PC-3 (cell line): ENCODE results near the gene UROC1. TPM values are rescaled to one million over a fixed set of nuclear protein-coding genes. Genes with fewer than 3 reads are reported as not detected.

ENCODE experiments used
- ATAC-seq: fragments of 200-7000 bp; cut with Tn5 transposase; 2 replicates; pipeline ENCODE4 v1.9.1; 2020; ENCODE audit warnings: mild to moderate bottlenecking, moderate library complexity
- BruUV-seq: library from RNA; stranded (reverse); fragments of 400-500 nt; replicated peaks from 2 replicates; lab custom pipeline; 2021; lab: Mats Ljungman, UMichigan
- CTCF ChIA-PET: fragments of 300-600 bp; sonication (Branson Sonifier 250); formaldehyde crosslinking; loops from one replicate; lab custom pipeline; 2022; ENCODE audit warnings: antibody characterized with exemption; lab: Charles Lee
- POLR2A ChIA-PET: fragments of 300-600 bp; sonication (Branson Sonifier 250); formaldehyde crosslinking; loops from one replicate; lab custom pipeline; 2022; ENCODE audit warnings: antibody characterized with exemption; ENCODE audit not compliant: unreplicated experiment; lab: Charles Lee
- DNase-seq: peaks from one replicate; pipeline ENCODE4 v3.0.0-alpha.2; 2015
- H2AFZ ChIP-seq: fragments of 300-600 bp; sonication (generic); 2 replicates; pipeline ENCODE4 v1.6.0; 2016; ENCODE audit warnings: antibody characterized with exemption, low read length
- H3F3A ChIP-seq: fragments of 300-600 bp; sonication (generic); one replicate; pipeline ENCODE4 v1.6.0; 2017; ENCODE audit warnings: antibody characterized with exemption, low read length, control low read depth, mild to moderate bottlenecking; ENCODE audit not compliant: unreplicated experiment
- H3K27ac ChIP-seq: fragments of 300-600 bp; sonication (generic); 2 replicates; pipeline ENCODE4 v1.5.1; 2016; ENCODE audit warnings: mild to moderate bottlenecking, low read length
- H3K27me3 ChIP-seq: fragments of 300-600 bp; sonication (generic); 2 replicates; pipeline ENCODE4 v1.6.1; 2016; ENCODE audit warnings: low read length, mixed read lengths
- H3K36me3 ChIP-seq: fragments of 300-600 bp; sonication (generic); 2 replicates; pipeline ENCODE4 v1.6.1; 2016; ENCODE audit warnings: low read depth, mixed run types, low read length, mixed read lengths
- H3K4me1 ChIP-seq: fragments of 300-600 bp; sonication (generic); 2 replicates; pipeline ENCODE4 v1.5.1; 2016; ENCODE audit warnings: low read length; ENCODE audit not compliant: insufficient read depth
- H3K4me2 ChIP-seq: fragments of 300-600 bp; sonication (generic); 2 replicates; pipeline ENCODE4 v1.6.0; 2016; ENCODE audit warnings: low read length
- H3K4me3 ChIP-seq: fragments of 300-600 bp; sonication (generic); 2 replicates; pipeline ENCODE4 v1.5.1; 2016; ENCODE audit warnings: mild to moderate bottlenecking, low read length, mixed read lengths
- H3K79me2 ChIP-seq: fragments of 300-600 bp; sonication (generic); 2 replicates; pipeline ENCODE4 v1.6.1; 2017; ENCODE audit warnings: low read length, mixed read lengths
- H3K9ac ChIP-seq: fragments of 300-600 bp; sonication (generic); 2 replicates; pipeline ENCODE4 v1.6.0; 2016; ENCODE audit warnings: mild to moderate bottlenecking, low read length
- H3K9me2 ChIP-seq: fragments of 300-600 bp; sonication (generic); replicated peaks from 2 replicates; pipeline ENCODE4 v1.6.1; 2016; ENCODE audit warnings: mixed run types, low read length, mixed read lengths
- H3K9me3 ChIP-seq: fragments of 300-600 bp; sonication (generic); 2 replicates; pipeline ENCODE4 v1.6.1; 2016; ENCODE audit warnings: low read length, mixed read lengths
- H4K20me1 ChIP-seq: fragments of 300-600 bp; sonication (generic); 2 replicates; pipeline ENCODE4 v1.6.1; 2016; ENCODE audit warnings: low read length, mixed read lengths
- CTCF ChIP-seq: fragments of 300-600 bp; sonication (generic); conservative IDR thresholded peaks from 2 replicates; pipeline ENCODE4 v1.5.1; 2017; ENCODE audit warnings: antibody characterized with exemption, low read depth, mild to moderate bottlenecking, low read length
- EZH2 ChIP-seq: fragments of 300-600 bp; sonication (generic); IDR thresholded peaks from one replicate; pipeline ENCODE4 v1.6.1; 2017; ENCODE audit warnings: antibody characterized with exemption, mild to moderate bottlenecking, low read length; ENCODE audit not compliant: unreplicated experiment
- EZH2phosphoT487 ChIP-seq: fragments of 300-600 bp; sonication (generic); IDR thresholded peaks from 2 replicates; pipeline ENCODE4 v1.6.1; 2018; ENCODE audit warnings: mild to moderate bottlenecking, antibody characterized with exemption, low read length, borderline replicate concordance
- intact Hi-C: fragments of 100-400 bp; cut with micrococcal nuclease; formaldehyde crosslinking; loops from 2 replicates; pipeline ENCODE4 v1.9.0; 2023
- total RNA-seq: library from RNA; depleted of rRNA; stranded (reverse); fragments of >200 nt; gene quantifications from 2 replicates; pipeline ENCODE4 v1.2.3, GENCODE V29; 2014

Gene UROC1
- total RNA-seq, 1 experiment from 2014 or later: not detected

- ATAC-seq (no peak), DNase-seq (no peak)
- H3K36me3 ChIP-seq: no peaks in the 10 kb centered on the region
- no peak overlapping the region for H3K27ac ChIP-seq
- intact Hi-C loops: no loop called here
- CTCF ChIA-PET: no interaction called here
- no peak overlapping the region for H3K4me3 ChIP-seq
- no peak overlapping the region for H3K4me2 ChIP-seq
- H3K9ac ChIP-seq: no peak overlapping the region
- H3K9me2 ChIP-seq: no peaks in the 10 kb centered on the region
- H4K20me1 ChIP-seq: no peaks in the 10 kb centered on the region
- H3K27me3 ChIP-seq: no peaks in the 10 kb centered on the region
- H3K4me1 ChIP-seq: no peaks in the 10 kb centered on the region
- no peak overlapping the region for H2AFZ ChIP-seq
- no peaks in the 10 kb centered on the region for H3F3A ChIP-seq
- BruUV-seq: no TSS peak
- TF ChIP-seq CTCF (no peak), EZH2 (no peak), EZH2phosphoT487 (no peak)
- H3K79me2 ChIP-seq: no peaks in the 10 kb centered on the region
- POLR2A ChIA-PET: no interaction called here
- no peaks in the 10 kb centered on the region for H3K9me3 ChIP-seq
Observed at GRCh38 chr3:126446301-126446700, 71.3 kb downstream of the UROC1 start.

- ChIA-PET CTCF (no interaction called here), POLR2A (no interaction called here)
- TF ChIP-seq EZH2 (no peak), EZH2phosphoT487 (no peak), CTCF (no peak)
- no peaks in the 10 kb centered on the region for H3F3A ChIP-seq
- H3K79me2 ChIP-seq: no peaks in the 10 kb centered on the region
- no peak for DNase-seq
- H3K9ac ChIP-seq: no peak overlapping the region
- no peak overlapping the region for H3K4me3 ChIP-seq
- ATAC-seq: no peak
- no peaks in the 10 kb centered on the region for H3K9me2 ChIP-seq
- H3K27me3 ChIP-seq: no peaks in the 10 kb centered on the region
- no peaks in the 10 kb centered on the region for H3K9me3 ChIP-seq
- no peaks in the 10 kb centered on the region for H4K20me1 ChIP-seq
- no peak overlapping the region for H3K4me2 ChIP-seq
- H2AFZ ChIP-seq: no peak overlapping the region
- H3K4me1 ChIP-seq: no peaks in the 10 kb centered on the region
- H3K27ac ChIP-seq: no peak overlapping the region
- intact Hi-C loops: no loop called here
- no peaks in the 10 kb centered on the region for H3K36me3 ChIP-seq
- BruUV-seq: no TSS peak
Observed at GRCh38 chr3:126445506-126445905, 72.1 kb downstream of the UROC1 start.

GRCh38 chr3:126442856-126443242 is 74.7 kb downstream of the UROC1 start:
- no peaks in the 10 kb centered on the region for H3K9me3 ChIP-seq
- no TSS peak for BruUV-seq
- ATAC-seq: no peak
- H3K36me3 ChIP-seq: no peaks in the 10 kb centered on the region
- H3K4me3 ChIP-seq: no peak overlapping the region
- POLR2A ChIA-PET: no interaction called here
- H3F3A ChIP-seq: no peaks in the 10 kb centered on the region
- no peak for DNase-seq
- no peaks in the 10 kb centered on the region for H3K79me2 ChIP-seq
- CTCF ChIA-PET: no interaction called here
- no peaks in the 10 kb centered on the region for H4K20me1 ChIP-seq
- H3K4me1 ChIP-seq: no peaks in the 10 kb centered on the region
- H3K9me2 ChIP-seq: no peaks in the 10 kb centered on the region
- no peak overlapping the region for H3K9ac ChIP-seq
- H3K4me2 ChIP-seq: no peak overlapping the region
- TF ChIP-seq CTCF: no peak
- TF ChIP-seq EZH2phosphoT487: no peak
- TF ChIP-seq EZH2: no peak
- H3K27ac ChIP-seq: no peak overlapping the region
- H3K27me3 ChIP-seq: no peaks in the 10 kb centered on the region
- intact Hi-C loops: no loop called here
- no peak overlapping the region for H2AFZ ChIP-seq
